ENCODE measurements around the gene ALDH1A1. TPM values are rescaled to one million over a fixed set of nuclear protein-coding genes. Genes with fewer than 3 reads are reported as not detected.

Gene ALDH1A1
- total and polyA plus RNA-seq, 2 donors from 2014 or later, result 191 to 295 TPM

DNA sequence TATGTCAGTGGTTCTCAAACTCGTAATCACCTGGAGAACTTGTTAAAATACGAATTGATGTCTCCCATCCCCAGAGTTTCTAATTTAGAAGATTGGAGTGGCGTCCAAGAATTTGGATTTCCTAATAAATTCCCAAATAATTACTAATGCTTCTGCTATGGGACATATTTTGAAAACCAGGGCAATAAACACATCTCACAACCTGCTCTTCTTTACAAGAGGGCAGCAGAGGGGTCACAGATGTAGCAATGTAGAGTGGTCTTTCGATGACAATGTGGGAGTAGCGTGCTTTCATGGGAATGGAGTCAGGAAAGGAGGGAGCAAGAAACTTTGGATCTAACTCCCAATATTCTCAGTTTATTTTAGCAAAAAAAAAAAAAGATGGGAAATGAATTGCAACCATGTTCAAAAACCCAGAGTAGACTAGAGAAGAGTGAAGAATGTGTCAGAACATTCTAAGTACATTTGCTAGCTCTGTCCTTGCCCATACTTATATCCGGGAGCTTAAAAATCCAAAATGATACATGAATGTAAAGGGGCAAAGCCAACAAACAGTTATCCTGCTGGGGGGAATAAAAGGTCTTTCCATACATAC is 33.8 kb upstream of the ALDH1A1 start:
- no peak overlapping the region for H3K27ac ChIP-seq (ENCODE audit: low read depth in 2 of 2, low read length in 2 of 2)
- no peaks in the 10 kb centered on the region for H3K36me3 ChIP-seq (ENCODE audit: control insufficient read depth in 2 of 3, insufficient read depth in 3 of 3, low read length in 3 of 3)
- no peaks in the 10 kb centered on the region for H3K9me3 ChIP-seq (ENCODE audit: control insufficient read depth in 2 of 3, insufficient read depth in 1 of 3, low read length in 3 of 3)
- no peak overlapping the region for H3K9ac ChIP-seq (ENCODE audit: low read length in 3 of 3)
- DNase-seq, result no peak
- no peak overlapping the region for H3K4me3 ChIP-seq (ENCODE audit: low read length in 3 of 3)
- TF ChIP-seq, protein P1, sequence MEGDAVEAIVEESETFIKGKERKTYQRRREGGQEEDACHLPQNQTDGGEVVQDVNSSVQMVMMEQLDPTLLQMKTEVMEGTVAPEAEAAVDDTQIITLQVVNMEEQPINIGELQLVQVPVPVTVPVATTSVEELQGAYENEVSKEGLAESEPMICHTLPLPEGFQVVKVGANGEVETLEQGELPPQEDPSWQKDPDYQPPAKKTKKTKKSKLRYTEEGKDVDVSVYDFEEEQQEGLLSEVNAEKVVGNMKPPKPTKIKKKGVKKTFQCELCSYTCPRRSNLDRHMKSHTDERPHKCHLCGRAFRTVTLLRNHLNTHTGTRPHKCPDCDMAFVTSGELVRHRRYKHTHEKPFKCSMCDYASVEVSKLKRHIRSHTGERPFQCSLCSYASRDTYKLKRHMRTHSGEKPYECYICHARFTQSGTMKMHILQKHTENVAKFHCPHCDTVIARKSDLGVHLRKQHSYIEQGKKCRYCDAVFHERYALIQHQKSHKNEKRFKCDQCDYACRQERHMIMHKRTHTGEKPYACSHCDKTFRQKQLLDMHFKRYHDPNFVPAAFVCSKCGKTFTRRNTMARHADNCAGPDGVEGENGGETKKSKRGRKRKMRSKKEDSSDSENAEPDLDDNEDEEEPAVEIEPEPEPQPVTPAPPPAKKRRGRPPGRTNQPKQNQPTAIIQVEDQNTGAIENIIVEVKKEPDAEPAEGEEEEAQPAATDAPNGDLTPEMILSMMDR (IDR thresholded peaks at IDR 0.05; ENCODE audit: borderline replicate concordance, extremely low read depth, insufficient read depth), result no peak
- peaks cover 0 to 10% (median 0%) of the 10 kb centered on the region in 3 donors for H3K4me1 ChIP-seq (ENCODE audit: control insufficient read depth in 2 of 3, insufficient read depth in 2 of 3, low read depth in 1 of 3, low read length in 3 of 3)
- H3K27me3 ChIP-seq (ENCODE audit: control insufficient read depth, insufficient read depth, low read length), result no peaks in the 10 kb centered on the region
- intact Hi-C loops (cut with DNase I), result no loop called here
- FAIRE-seq, result no peak

DNA sequence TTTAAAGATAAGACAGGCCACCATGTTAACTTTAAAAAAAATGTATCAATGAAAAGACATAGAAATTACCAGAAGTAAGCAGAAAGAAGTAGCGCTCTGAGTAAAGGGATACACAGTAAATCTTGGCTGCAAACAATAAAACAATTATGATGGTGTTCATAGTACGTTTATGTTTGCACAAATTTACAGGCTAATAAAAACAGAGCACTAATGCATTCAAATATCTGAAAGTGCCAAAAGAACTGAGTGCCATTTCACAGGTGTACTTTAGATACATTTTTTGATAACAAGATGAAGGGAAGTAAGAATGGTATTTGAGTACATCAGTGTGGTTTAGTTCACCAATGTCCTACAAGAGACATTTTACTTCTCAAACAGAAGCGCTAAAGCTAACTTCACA is 32.9 kb upstream of the ALDH1A1 start:
- H3K4me1 ChIP-seq (ENCODE audit: control insufficient read depth in 2 of 3, insufficient read depth in 2 of 3, low read depth in 1 of 3, low read length in 3 of 3), result peaks cover 0 to 10% (median 0%) of the 10 kb centered on the region in 3 donors
- H3K27ac ChIP-seq (ENCODE audit: low read depth in 2 of 2, low read length in 2 of 2), result no peak overlapping the region
- no peak overlapping the region for H3K4me3 ChIP-seq (ENCODE audit: low read length in 3 of 3)
- intact Hi-C loops (cut with DNase I), result no loop called here
- no peaks in the 10 kb centered on the region for H3K27me3 ChIP-seq (ENCODE audit: control insufficient read depth, insufficient read depth, low read length)
- no peaks in the 10 kb centered on the region for H3K36me3 ChIP-seq (ENCODE audit: control insufficient read depth in 2 of 3, insufficient read depth in 3 of 3, low read length in 3 of 3)
- FAIRE-seq, result no peak
- H3K9ac ChIP-seq (ENCODE audit: low read length in 3 of 3), result no peak overlapping the region
- no peak for DNase-seq
- H3K9me3 ChIP-seq (ENCODE audit: control insufficient read depth in 2 of 3, insufficient read depth in 1 of 3, low read length in 3 of 3), result no peaks in the 10 kb centered on the region
- TF ChIP-seq, protein P1 (IDR thresholded peaks at IDR 0.05; ENCODE audit: borderline replicate concordance, extremely low read depth, insufficient read depth), result no peak

DNA sequence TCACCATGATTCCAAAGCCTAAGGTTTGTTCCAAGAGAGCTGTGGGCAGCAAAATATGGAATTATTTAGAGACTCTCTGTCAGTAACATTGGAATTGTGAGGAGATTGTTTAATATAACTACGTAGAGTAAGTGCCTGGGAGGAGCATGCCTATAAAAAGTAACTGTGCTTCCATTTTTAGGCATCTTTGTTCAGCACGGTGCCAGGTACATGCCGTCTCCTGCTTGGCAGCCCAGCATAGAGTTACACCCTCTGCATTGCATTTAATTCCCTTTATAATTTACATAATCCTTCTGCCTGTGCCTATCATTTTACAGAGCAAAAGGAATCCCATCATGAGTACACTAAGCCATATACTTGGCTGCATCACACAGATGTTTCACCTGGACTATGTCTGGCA is 32.1 kb upstream of the ALDH1A1 start:
- Histone ChIP-seq H3K4me3 (ENCODE audit: low read length in 3 of 3) (no peak overlapping the region), H3K27ac (ENCODE audit: low read depth in 2 of 2, low read length in 2 of 2) (no peak overlapping the region), H3K27me3 (ENCODE audit: control insufficient read depth, insufficient read depth, low read length) (no peaks in the 10 kb centered on the region), H3K9me3 (ENCODE audit: control insufficient read depth in 2 of 3, insufficient read depth in 1 of 3, low read length in 3 of 3) (no peaks in the 10 kb centered on the region), H3K4me1 (ENCODE audit: control insufficient read depth in 2 of 3, insufficient read depth in 2 of 3, low read depth in 1 of 3, low read length in 3 of 3) (peaks cover 0 to 10% (median 0%) of the 10 kb centered on the region in 3 donors), H3K36me3 (ENCODE audit: control insufficient read depth in 2 of 3, insufficient read depth in 3 of 3, low read length in 3 of 3) (no peaks in the 10 kb centered on the region), H3K9ac (ENCODE audit: low read length in 3 of 3) (no peak overlapping the region)
- intact Hi-C loops (cut with DNase I), result no loop called here
- TF ChIP-seq, protein P1 (IDR thresholded peaks at IDR 0.05; ENCODE audit: borderline replicate concordance, extremely low read depth, insufficient read depth), result no peak
- DNase-seq (no peak), FAIRE-seq (no peak)
